SIG-M5 (cell line): ENCODE data around the gene CFAP57.
"Not testable (repeated sequence)": the region's sequence is repeated elsewhere in the genome, so short reads cannot be mapped to it uniquely, and the experiment has no call there.

Experiments
- DNase-seq: peaks from one replicate; lab custom pipeline; 2025; lab: John Stamatoyannopoulos, UW

The CFAP57 gene

GRCh38 chr1:43174873-43175272, 2.7 kb downstream of the CFAP57 start:
- DNase-seq = no peak

GRCh38 chr1:43177691-43178090, 5.6 kb downstream of the CFAP57 start:
- DNase-seq = no peak

DNA sequence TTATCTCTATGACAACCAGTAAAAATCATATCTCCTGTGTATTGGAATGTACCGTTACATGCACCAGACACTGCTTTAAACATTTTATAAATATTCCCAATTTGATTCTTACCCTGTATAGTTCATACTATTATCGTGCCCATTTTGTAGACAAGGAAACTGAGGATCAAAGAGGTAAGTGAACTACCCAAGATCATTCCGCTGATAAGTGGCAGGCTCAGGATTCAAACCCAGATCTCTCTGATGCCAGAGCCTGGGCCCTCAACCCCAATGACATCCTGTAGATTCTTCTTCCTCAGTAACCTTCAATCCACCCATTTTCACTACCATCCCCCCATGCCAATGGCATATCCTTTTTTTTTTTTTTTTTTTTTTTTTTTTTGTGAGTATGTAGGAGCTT, 12.3 kb downstream of the CFAP57 start:
- no peak for DNase-seq

GRCh38 chr1:43184995-43185394, 12.9 kb downstream of the CFAP57 start:
- DNase-seq = no peak

DNA sequence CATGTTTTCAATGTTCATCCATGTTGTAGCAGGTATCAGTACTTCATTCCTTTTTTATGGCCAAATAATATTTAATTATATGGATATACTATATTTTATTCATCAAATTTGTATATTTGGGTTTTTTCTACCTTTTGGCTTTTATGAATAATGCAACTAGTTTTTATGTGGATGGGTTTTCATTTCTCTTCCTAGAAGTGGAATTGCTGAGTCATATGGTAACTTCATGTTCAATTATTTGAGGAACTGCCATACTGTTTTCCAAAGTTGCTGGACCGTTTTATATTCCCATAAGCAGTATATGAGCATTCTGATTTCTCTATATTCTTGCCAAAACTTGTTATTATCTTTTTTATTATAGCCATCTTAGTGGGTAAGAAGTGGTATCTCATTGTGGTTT, 16.0 kb downstream of the CFAP57 start:
- DNase-seq = no peak

GRCh38 chr1:43194509-43194908, 22.4 kb downstream of the CFAP57 start:
- DNase-seq = no peak

DNA sequence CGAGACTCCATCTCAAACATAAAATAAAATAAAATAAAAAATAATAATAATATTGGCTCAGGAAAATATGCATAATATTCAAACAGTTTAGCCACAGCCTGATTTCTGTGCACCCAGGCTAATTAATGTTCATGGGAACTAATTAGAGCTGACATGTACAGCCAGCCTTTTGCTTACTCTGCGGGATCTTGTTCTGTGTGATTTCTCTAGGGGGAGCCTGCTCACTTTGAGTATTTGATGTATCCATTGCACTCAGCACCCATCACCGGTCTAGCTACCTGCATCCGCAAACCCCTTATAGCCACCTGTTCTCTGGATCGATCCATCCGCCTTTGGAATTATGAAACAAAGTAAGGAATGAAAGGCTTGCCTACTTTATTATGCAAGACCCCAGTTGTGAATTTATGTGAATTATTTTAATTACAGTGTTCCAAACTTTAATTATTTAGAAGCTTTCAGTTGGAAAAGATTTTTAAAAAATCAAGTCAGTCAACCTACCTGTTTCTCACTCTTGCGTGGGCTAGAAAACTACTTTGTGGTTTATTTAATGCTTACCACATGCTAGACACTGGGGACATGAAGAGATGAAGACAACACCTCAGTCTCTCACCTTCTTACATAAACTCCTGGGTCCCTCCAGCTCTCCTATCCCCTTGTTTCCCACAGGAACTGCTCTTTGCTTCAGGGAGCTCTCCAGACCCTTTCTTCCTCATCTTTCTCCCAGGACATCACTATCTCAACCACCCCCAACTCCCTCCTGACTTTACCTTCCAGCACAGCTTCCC, 25.4 kb downstream of the CFAP57 start:
- no peak for DNase-seq

- DNase-seq = no peak
Measured at GRCh38 chr1:43199093-43199726, 27.1 kb downstream of the CFAP57 start.

GRCh38 chr1:43203859-43204258, 31.7 kb downstream of the CFAP57 start:
- no peak for DNase-seq

DNA sequence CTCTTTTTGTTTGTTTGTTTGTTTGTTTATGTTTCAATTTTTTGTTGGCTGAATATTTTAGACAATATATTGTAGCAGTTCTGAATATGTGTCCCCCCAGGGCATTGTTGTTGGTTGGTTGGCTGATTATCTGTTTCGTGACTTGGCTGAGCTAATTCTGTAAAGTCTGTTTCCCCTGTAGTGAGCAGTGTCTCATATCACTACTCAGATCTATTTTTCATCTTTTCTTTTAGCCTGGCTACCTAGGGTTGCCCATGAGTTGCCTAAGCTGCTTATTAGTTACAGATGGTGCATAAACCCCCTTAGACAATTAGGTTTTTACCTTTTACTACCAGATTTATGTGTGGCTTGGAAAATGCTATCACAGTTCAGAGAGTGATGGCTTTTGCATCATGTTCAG, 32.3 kb downstream of the CFAP57 start:
- no peak for DNase-seq

DNA sequence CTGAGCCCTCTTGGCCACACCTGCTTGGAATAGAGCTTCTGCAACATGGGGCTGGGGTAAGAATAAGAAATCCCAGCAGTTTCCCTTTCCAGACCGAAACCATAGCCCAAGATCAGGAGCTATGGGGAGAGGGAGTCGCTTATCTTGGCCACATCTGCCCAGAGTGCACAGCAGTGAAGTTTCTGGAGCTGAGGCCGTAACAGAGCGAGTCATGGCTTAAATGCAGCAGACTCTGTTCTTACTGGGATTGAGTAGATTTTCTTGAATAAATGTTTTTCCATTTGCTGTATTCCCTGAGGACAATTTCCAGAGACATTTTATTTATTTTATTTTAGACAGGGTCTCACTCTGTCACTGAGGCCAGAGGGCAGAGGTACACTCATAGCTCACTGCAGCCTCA, 33.5 kb downstream of the CFAP57 start:
- DNase-seq = no peak

DNA sequence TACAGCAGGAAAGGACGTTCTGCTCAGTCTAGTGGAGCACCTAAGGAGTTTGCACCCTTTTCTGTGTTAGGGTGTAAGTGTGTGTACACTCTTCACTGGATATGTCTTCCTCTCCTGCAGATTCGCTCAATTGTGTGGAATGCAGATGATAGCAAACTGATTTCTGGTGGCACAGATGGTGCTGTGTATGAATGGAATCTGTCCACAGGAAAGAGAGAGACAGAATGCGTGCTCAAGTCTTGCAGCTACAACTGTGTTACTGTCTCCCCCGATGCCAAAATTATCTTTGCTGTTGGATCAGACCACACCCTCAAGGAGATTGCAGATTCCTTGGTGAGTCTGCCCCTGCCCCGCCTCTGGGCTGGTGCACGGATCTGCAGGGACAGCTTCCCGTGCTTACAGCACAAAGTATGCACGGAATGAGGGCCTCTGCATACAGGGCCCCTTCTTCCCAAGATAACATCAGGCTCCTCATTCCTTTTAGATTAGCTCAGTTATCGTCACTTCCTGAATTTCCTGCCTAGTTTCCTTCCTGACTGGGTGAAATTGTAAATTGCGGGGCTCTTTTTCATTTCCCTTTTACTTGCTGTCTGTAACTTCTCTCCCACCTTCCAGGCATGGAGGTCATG, 34.6 kb downstream of the CFAP57 start:
- DNase-seq = no peak

- DNase-seq = no peak
Measured at GRCh38 chr1:43207229-43207853, 35.2 kb downstream of the CFAP57 start.

DNA sequence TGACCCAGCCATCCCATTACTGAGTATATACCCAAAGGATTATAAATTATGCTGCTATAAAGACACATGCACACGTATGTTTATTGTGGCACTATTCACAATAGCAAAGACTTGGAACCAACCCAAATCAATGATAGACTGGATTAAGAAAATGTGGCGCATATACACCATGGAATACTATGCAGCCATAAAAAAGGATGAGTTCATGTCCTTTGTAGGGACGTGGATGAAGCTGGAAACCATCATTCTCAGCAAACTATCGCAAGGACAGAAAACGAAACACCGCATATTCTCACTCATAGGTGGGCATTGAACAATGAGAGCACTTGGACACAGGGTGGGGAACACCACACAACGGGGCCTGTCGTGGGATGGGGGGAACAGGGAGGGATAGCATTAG, 36.1 kb downstream of the CFAP57 start:
- not testable (repeated sequence) for DNase-seq

DNA sequence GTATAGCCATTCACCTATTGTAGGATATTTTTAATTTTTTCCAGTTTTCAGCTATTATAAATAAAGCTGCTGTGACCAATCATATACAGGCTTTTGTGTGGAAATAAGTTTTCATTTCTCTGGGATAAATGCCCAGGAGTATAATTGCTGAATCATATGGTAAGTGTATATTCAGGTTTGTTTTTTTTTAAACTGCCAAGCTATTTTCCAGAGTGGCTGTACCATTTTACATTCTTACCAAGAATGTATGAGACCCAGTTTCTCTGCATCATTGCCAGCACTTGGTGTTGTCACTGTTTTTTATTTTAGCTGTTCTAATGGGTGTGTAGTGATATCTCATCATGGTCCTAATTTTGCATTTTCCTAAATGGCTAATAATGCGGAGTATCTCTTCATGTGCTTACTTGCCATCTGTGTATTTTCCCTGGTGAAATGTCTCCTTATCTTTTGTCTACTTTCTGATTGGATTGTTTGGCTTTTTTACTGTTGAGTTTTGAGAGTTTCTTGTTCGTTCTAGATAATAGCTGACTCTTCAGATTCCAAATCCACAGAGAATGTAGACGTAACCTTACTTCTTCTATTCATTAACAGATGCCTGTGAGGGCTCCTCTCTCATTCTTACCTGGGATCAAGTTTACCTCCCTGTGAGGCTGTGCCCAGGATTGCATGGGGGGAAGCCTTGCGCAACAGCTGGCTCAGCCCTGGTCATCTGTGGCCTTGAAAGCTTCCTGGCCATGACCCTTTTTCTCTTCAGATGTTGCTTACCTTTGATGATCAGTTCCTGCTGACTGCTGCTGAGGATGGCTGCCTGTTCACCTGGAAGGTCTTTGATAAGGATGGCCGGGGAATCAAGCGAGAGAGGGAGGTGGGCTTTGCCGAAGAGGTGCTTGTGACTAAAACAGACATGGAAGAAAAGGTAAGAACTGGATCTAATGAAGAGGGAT, 42.6 kb downstream of the CFAP57 start:
- no peak for DNase-seq

DNA sequence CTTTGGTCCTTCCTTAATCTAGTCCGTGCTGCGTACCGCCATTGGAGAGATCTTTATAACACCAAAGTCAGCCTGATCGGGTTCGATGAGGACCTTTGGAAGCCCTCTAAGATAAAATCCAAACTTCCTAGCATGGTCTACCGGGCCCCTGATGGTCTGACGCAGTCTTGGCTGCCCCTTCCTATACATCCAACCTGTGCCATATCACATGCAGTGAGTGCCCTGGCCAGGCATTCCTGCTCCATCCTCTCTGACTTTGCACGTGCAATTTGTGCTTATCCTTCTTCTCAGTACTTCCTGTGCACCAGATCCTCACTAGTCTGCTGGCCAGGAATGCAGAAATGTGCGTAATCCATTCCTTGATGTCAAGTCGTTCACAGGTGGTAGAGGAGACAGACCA, 45.6 kb downstream of the CFAP57 start:
- no peak for DNase-seq

DNA sequence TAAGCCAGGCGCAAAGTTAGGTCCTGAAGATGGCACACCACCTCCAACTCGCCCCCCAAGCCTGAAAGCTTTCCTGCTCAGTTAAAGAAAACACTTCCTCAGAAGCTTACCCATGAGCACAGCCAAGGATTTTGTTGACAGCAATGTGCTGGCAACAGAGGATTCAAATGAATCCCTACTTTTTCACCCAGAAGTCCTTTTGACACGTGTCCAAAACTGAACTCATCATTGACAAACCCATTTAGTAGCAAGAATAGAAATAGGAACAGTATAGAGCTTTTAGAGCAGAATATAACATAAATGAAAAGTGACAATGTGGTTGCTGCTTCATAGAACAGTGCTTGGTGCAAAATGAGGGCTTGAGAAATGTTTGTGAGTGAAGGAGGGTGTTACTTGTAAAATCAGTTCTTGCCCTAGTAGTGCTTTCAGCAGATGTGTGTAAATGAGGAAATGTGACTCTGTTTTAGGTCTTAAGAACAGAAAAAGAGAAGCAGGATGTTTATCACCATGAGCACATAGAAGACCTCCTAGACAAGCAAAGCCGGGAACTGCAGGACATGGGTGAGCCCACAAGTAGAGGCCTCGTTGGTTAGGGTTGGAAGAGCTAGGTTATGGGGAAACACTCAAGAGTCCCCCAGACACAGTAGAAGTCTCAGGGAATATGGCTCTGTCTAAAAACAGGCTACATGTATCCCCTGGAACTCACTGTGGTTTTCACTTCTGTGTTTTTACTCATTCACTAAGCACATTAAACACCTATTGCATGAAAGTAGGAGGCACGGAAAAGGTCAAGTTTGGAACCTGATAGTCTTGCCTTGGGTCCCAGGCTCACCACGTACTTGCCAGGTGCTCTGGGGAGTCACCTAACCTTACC, 49.0 kb downstream of the CFAP57 start:
- DNase-seq = peak; percentile 8

DNA sequence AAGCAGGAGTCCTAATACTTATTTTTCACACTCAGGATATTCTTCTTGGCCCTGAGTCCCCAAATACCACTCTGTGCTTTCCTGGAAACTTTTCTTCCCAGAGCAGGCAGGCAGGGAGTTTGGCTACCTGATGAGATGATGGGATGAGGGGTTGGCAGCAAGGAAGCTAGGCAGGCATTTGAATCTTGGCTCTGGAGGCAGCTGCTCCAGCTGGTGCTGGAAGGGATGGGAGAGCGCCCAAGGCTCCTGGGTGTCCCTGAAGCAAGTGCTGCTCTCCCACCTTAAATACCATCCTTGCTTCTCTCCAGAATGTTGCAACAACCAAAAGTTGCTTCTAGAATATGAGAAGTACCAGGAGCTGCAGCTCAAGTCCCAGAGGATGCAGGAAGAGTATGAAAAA, 49.7 kb downstream of the CFAP57 start:
- no peak for DNase-seq

DNA sequence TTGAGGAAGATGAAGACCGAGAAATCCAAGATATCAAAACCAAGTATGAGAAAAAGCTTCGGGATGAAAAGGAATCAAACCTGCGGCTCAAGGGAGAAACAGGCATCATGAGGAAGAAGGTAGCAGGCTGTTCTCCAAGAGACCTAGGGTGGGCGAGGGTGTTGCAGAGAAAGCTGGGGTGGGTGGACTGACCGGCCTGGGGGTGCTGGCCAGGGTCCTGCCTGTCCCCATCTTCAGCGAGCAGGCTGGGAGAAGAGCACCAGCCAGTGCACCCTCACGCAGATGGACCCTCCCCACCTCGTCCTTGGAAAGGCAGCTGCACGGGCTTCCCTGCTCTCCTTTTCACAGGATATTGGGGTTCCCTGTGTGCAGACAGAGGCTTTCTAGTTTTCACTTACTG, 50.7 kb downstream of the CFAP57 start:
- no peak for DNase-seq

DNA sequence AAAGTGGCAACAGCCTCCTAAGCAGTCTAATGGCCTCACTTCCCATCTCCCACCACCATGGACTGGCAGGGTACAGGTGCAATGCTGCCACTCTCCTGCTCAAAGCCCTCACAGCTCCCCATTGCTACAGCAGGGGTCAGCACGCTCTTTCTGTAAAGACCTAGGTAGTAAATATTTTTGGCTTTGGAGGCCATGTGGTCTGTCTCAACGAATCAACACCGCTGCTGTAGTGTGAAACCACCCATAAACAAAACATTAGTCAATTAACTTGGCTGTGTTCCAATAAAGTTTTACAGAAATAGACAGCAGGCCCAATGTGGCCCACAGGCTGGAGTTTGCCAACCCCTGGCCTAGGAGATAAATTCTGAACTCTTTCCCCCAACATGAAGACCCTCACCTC, 53.0 kb downstream of the CFAP57 start:
- DNase-seq = no peak
